Esophagus muscularis mucosa (tissue), 4 donors: Measurements from ENCODE around the gene KLF15. TPM values are rescaled to one million over a fixed set of nuclear protein-coding genes. Genes with fewer than 3 reads are reported as not detected.
"Not testable (repeated sequence)": the region's sequence is repeated elsewhere in the genome, so short reads cannot be mapped to it uniquely, and the experiment has no call there.

Experiments used
- DNase-seq: peaks from one replicate; pipeline ENCODE4 v3.0.0-alpha.2; 2017; ENCODE audit errors: extremely low spot score
- H3K27ac ChIP-seq, 4 donors: fragments of 200-600 bp; sonication (generic); replicated peaks in 1 of 4; 1 replicate in 3 of 4; 2 replicates in 1 of 4; pipeline ENCODE4 v1.5.1; 2016 to 2019; ENCODE audit warnings: mild to moderate bottlenecking in 1 of 4
- H3K27me3 ChIP-seq, 4 donors: fragments of 200-600 bp; sonication (generic); one replicate each; pipeline versions ENCODE4 v1.5.1 to v1.6.0; 2016 to 2019
- H3K36me3 ChIP-seq, 4 donors: fragments of 200-600 bp; sonication (generic); one replicate each; pipeline ENCODE4 v1.5.1; 2016 to 2019
- H3K4me1 ChIP-seq, 4 donors: fragments of 200-600 bp; sonication (generic); one replicate each; pipeline ENCODE4 v1.5.1; 2016 to 2019
- H3K4me3 ChIP-seq, 4 donors: fragments of 200-600 bp; sonication (generic); 1 replicate in 2 of 4; 2 replicates in 2 of 4; pipeline ENCODE4 v1.5.1; 2016 to 2019; ENCODE audit warnings: mild to moderate bottlenecking in 4 of 4, moderate library complexity in 1 of 4
- H3K9me3 ChIP-seq, 4 donors: fragments of 200-600 bp; sonication (generic); 1 replicate in 3 of 4; 2 replicates in 1 of 4; pipeline ENCODE4 v1.5.1; 2016 to 2019
- CTCF ChIP-seq, 3 experiments: fragments of 200-600 bp in 2 of 3; fragments of 450-650 bp in 1 of 3; sonication (generic) in 2 of 3; IDR thresholded peaks; one replicate each; pipeline ENCODE4 v1.5.1; 2017 to 2019; ENCODE audit warnings: antibody characterized with exemption in 3 of 3, mild to moderate bottlenecking in 2 of 3, moderate library complexity in 1 of 3
- EP300 ChIP-seq: sonication (generic); formaldehyde crosslinking; IDR thresholded peaks from one replicate; pipeline ENCODE4 v1.6.1; 2017; ENCODE audit warnings: antibody characterized with exemption
- POLR2A ChIP-seq: fragments of 450-650 bp; IDR thresholded peaks from one replicate; pipeline ENCODE4 v1.6.1; 2017; ENCODE audit warnings: antibody characterized with exemption, moderate library complexity, mild to moderate bottlenecking, low read depth
- POLR2AphosphoS5 ChIP-seq, 2 donors: sonication (generic); formaldehyde crosslinking; IDR thresholded peaks; one replicate each; pipeline ENCODE4 v1.6.1; 2017; ENCODE audit warnings: antibody characterized with exemption in 2 of 2
- WGBS: methylation state at CpG from one replicate; pipeline ENCODE4 v1.1.5; 2018; 5-methylcytosine and 5-hydroxymethylcytosine counted together
- intact Hi-C: fragments of 100-400 bp; cut with DNase I; formaldehyde crosslinking; loops from one replicate; pipeline ENCODE4 v1.15.1; 2023
- total RNA-seq, 4 donors: library from RNA; depleted of rRNA; stranded (reverse); fragments of >200 nt; gene quantifications; one replicate each; pipeline versions ENCODE4 v1.1.0 to v1.2.1, GENCODE V29; 2016

Gene KLF15
- total RNA-seq, 4 donors from 2014 or later: 84.3 to 208 (median 93.6) TPM

GRCh38 chr3:126340081-126340511 is 17.1 kb downstream of the KLF15 start:
- Histone ChIP-seq H3K27ac (peak overlapping the region in 2 of 4 donors; percentile 28 to 34), H3K36me3 (peaks cover 8 to 37% (median 13%) of the 10 kb centered on the region in 4 donors)
- intact Hi-C loops: no loop called here

DNA sequence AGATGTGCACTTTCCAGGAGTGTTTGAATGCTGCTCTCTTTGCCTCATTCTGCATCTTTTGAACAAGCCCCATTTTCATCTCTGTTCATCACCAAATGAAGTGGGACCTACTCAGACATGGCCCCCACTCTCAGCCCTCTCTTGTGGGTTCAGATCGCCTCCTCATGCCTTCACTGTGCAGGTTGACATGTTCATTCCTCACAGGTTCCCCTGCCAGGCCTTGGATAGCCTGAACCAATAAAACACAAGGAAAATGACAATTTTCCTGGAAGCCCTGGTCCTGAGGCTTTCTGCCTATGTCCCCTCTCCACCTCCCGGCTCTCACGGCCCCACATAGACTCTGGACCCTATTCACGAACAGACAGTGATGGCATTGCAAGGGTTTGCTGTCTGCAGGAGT is 17.7 kb downstream of the KLF15 start:
- intact Hi-C loops: no loop called here
- DNase-seq: no peak
- H3K27ac ChIP-seq: peak overlapping the region in 1 of 4 donors; percentile 28
- peaks cover 4 to 31% (median 8%) of the 10 kb centered on the region in 4 donors for H3K36me3 ChIP-seq
- H3K4me1 ChIP-seq: peaks cover 21 to 37% (median 33%) of the 10 kb centered on the region in 4 donors
- H3K4me3 ChIP-seq: no peak overlapping the region
- H3K9me3 ChIP-seq: no peaks in the 10 kb centered on the region
- WGBS: 89% methylated on average over 4 of the region's 4 CpGs
- H3K27me3 ChIP-seq: no peaks in the 10 kb centered on the region
- TF ChIP-seq EP300 (no peak), POLR2A (no peak), POLR2AphosphoS5 (IDR thresholded peaks at IDR 0.05) (no peak), CTCF (IDR thresholded peaks at IDR 0.05) (no peak)

More at GRCh38 chr3:126340081-126340511, 17.1 kb downstream of the KLF15 start:
- H3K27me3 ChIP-seq: no peaks in the 10 kb centered on the region
- H3K9me3 ChIP-seq: no peaks in the 10 kb centered on the region
- no peak for DNase-seq
- no peak overlapping the region for H3K4me3 ChIP-seq
- 60% methylated on average over 1 of the region's 4 CpGs for WGBS
- TF ChIP-seq POLR2AphosphoS5 (IDR thresholded peaks at IDR 0.05): peak; percentile 19 to 47
- no peak for TF ChIP-seq EP300
- H3K4me1 ChIP-seq: peaks cover 21 to 42% (median 36%) of the 10 kb centered on the region in 4 donors

- Histone ChIP-seq H3K27me3 (no peaks in the 10 kb centered on the region), H3K4me1 (peaks cover 20 to 31% (median 26%) of the 10 kb centered on the region in 4 donors), H3K27ac (peak overlapping the region in 1 of 4 donors; percentile 28), H3K4me3 (no peak overlapping the region), H3K9me3 (no peaks in the 10 kb centered on the region), H3K36me3 (peaks cover 0 to 24% (median 5%) of the 10 kb centered on the region in 4 donors)
- WGBS: 45% methylated on average over 15 of the region's 15 CpGs
- intact Hi-C loops: no loop called here
- no peak for TF ChIP-seq POLR2A
- no peak for TF ChIP-seq CTCF (IDR thresholded peaks at IDR 0.05)
- TF ChIP-seq EP300: no peak
- no peak for TF ChIP-seq POLR2AphosphoS5 (IDR thresholded peaks at IDR 0.05)
- no peak for DNase-seq
Observed at GRCh38 chr3:126338790-126339288, 18.4 kb downstream of the KLF15 start.

DNA sequence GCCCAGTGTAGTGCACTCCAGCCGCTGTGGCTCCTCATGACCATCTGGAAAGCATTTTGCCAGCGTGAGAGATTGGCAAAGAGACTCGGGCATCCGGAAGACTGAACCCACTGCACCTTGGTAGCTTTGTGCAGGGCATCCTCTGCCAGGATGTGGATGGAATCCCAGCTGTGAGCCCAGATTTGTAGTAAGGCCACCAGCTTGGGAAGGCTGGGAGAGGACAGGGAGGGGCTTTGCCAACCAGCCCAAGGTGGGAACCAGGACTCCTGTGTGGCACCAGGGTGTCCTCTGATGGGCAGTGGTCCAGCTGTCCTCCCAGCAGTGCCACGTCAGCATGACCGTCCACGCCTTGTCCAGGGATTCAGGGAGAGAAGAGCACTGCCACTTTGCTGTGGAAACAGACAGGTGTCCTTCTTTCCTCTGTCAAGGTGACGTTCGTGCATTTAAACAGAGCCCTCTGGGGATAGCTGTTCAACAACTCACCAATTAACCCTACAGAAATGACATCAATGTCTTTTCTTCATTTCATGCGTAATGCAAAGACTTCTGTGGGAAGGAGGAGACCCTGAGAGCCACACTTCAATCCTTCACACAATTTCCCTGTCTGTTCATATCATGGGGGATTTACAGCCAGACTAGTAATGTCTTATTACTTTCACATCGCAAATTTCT is 19.1 kb downstream of the KLF15 start:
- Histone ChIP-seq H3K27me3 (no peaks in the 10 kb centered on the region), H3K4me1 (peaks cover 13 to 24% (median 19%) of the 10 kb centered on the region in 4 donors), H3K4me3 (no peak overlapping the region), H3K27ac (no peak overlapping the region), H3K36me3 (peaks cover 0 to 17% (median 0%) of the 10 kb centered on the region in 4 donors), H3K9me3 (no peaks in the 10 kb centered on the region)
- DNase-seq: no peak
- intact Hi-C loops: no loop called here
- no peak for TF ChIP-seq CTCF (IDR thresholded peaks at IDR 0.05)
- no peak for TF ChIP-seq POLR2AphosphoS5 (IDR thresholded peaks at IDR 0.05)
- TF ChIP-seq POLR2A: no peak
- TF ChIP-seq EP300: no peak
- WGBS: 81% methylated on average over 11 of the region's 11 CpGs

GRCh38 chr3:126331812-126332336 is 25.3 kb downstream of the KLF15 start:
- H3K4me1 ChIP-seq, DNase-seq, H3K4me3 ChIP-seq, H3K36me3 ChIP-seq, H3K27ac ChIP-seq, intact Hi-C loops, H3K27me3 ChIP-seq: not testable (repeated sequence)
- WGBS: 73% methylated on average over 11 of the region's 15 CpGs
- peaks cover 0 to 21% (median 15%) of the 10 kb centered on the region in 4 donors for H3K9me3 ChIP-seq
